ENCODE results near the gene INO80D.
"Not testable (repeated sequence)": the region's sequence is repeated elsewhere in the genome, so short reads cannot be mapped to it uniquely, and the experiment has no call there.

The INO80D gene

GRCh38 chr2:206023183-206023582 lies 62.8 kb downstream of the INO80D start:
- DNase-seq = no peak

DNA sequence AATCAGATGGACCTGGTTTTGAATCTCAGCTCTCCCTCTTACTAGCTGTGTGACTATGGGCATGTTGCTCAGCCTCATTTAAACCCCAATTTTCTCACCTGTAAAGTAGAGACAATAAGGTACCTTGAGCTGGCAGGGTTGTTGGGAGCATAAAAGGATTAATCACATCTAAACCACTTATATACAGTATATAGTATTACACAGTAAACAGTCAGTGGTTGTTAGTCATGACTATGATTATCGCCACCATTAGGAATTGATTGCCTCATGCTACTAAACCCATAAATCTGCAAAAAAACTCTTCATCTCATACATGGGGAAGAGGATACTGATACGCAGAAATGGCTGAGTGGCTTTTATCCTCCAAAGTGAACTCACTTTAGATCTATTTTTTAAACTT lies 65.8 kb downstream of the INO80D start:
- DNase-seq = no peak

DNA sequence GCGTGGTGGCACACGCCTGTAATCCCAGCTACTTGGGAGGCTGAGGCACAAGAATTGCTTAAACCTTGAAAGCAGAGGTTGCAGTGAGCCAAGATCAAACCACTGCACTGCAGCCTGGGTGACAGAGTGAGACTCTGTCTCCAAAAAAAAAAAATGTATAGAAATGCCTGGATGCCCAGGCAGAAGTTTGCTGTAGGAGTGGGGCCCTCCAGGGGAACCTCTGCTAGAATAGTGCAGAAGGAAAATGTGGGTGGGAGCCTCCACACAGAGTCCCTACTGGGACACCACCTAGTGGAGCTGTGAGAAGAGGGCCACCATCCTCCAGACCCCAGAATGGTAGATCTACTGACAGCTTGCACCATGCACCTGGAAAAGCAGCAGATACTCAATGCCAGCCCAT lies 70.2 kb downstream of the INO80D start:
- not testable (repeated sequence) for DNase-seq

DNA sequence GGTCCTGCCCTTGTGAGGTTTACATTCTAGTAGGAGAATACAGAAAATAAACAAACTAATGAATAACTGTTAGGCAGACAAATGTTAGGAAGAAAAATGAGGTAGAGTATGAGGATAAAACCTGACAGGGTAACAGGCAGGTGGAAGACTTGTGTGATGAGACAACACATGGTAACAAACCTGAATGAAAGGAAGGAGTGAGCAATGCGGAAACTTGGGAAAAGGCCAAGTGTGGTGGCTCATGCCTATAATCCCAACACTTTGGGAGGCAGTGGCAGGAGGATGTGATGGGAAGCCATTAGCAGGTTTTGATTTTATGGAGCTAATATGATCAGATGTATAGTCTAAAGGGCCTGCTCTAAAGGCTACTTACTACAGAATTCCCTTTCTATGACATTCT lies 74.2 kb downstream of the INO80D start:
- no peak for DNase-seq

DNA sequence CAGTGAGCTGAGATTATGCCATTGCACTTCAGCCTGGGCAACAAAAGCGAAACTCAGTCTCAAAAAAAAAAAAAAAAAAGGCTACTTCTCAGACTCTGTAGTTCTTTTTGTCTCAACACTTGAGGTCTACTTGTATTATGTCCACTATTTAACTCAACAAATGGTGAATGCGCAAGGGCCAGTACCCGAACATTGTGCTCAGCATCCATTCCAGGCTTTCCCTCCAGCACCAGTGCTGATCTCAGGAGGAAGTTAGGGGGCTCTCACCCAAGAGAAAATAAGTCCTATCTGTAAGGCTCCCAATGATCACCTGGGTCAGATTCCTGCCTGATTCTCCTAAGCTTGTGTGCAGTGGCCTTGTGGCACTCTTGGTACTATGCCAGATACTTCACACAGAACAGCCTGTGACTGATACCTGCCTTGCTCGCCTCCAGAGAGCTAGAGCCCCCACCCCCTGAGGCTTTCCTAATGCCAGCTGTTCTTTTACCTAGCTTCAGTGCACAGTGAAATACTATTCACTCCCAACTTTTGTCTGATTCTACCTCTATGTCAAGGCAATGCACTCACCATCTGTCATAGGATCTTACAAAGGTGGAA lies 74.9 kb downstream of the INO80D start:
- peak; percentile 11 for DNase-seq

GRCh38 chr2:206004004-206004693 lies 81.8 kb downstream of the INO80D start:
- DNase-seq = no peak

GRCh38 chr2:206002440-206002839 lies 83.5 kb downstream of the INO80D start:
- no peak for DNase-seq

DNA sequence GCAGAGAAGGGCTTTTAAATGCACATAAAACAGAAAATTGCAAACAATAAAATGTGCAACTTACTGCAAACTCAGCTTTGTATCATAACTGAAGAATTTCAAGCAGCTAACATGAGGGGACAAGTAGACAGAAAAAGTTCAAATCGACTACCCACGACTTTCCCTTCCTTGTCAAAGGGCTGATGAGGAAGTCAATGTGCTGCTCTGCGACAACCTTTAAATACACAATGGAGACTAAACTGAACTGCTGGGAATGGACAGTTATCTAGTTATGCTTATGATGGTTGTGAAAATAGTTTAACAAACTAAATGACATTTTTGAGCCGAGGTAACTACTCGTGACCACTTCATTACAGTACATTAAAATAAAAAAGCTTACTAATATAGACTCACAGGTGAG lies 84.1 kb downstream of the INO80D start:
- no peak for DNase-seq

GRCh38 chr2:206000776-206001175 lies 85.2 kb downstream of the INO80D start:
- DNase-seq = peak; percentile 6

DNA sequence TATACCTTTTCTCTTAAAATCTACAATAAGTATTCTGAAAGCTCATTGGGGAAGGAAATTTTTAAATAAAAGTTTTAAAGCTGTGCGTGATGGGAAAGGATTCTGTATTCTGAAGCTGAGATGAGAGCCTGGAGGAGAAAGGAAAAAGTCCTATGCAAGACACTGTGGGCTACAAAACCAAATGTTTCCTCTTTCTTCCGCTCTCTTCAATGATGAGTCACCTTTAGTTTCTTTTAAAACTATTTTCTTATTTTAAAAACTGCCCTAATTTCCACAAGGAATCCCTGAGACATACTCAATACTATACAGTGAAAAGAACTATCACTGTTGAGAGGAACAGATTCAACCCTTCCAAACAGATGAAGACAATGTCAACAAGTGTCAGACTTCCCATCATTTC lies 87.4 kb downstream of the INO80D start:
- no peak for DNase-seq

GRCh38 chr2:205996161-205996560 lies 89.8 kb downstream of the INO80D start:
- no peak for DNase-seq

- no peak for DNase-seq
Observed at GRCh38 chr2:205995260-205995659, 90.7 kb downstream of the INO80D start.

DNA sequence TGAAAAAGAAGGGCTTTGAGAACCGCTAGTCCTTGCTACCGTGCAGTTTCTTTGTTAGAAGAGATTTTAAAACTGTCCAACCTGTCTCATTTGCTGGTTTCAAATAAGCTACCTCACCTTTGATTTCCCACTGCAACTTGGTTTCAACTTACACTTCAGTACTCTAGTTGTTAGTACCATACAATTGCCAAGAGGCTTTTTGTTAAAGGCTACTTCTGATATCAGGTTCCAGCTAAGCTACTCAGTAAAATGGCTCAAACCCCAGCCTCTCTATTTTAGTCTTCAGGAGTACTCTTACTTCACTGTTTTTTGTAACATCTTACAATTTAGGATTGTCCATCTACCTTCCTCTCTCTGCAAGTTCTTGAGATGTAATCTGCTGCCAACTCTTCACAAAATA lies 91.6 kb downstream of the INO80D start:
- no peak for DNase-seq

DNA sequence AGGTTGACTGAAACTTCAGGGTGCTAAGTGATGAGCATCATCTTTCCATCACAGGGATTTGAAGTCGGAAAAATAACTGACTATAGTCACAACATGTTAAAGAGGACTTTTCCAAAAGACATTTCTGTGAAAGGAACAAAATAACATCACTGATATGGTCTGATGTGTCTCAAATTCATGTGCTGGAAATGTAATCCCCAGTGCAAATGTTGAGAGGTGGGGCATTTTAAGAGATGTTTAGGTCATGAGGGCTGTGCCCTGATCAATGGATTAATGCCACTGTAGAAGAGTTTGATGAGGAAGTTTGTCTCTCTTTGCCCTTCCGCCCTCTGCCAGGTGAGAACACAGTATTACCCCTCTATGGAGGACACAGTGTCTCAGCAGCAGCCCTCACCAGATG lies 95.9 kb downstream of the INO80D start:
- no peak for DNase-seq

- no peak for DNase-seq
Observed at GRCh38 chr2:205989271-205990071, 96.5 kb downstream of the INO80D start.

DNA sequence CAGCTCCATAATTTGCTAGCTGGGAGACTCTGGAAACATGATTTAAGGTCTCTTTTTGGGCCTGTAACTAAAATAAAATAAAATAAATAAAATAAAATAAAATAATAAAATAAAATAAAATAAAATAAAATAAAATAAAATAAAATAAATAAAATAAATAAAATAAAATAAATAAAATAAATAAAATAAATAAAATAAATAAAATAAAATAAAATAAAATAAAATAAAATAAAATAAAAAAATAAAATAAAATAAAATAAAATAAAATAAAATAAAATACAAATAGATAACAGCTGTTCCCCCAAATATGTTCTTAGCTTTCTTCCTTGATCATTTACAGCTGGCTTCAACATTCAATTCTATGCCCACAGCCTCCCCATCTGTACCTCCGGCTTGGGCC lies 97.3 kb downstream of the INO80D start:
- not testable (repeated sequence) for DNase-seq

DNA sequence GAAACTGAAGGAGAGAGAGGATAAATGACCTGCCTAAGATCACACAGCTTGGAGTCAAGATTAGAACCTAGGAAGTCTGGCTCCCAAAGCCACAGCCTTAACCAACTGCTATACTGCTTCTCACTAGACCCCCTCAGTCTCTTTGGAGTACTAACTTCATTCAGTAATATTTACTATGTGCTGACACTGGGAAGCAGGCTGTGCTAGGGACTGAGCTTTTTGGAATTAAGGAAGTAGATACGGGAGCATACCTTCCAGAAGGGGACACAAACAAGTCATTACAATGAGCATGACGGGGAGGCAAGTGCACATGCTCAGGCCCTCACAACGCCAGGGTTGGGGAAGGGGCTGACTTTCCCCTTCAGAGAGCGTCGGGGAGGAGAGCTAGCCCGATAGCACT lies 97.7 kb downstream of the INO80D start:
- no peak for DNase-seq

- DNase-seq = not testable (repeated sequence)
Observed at GRCh38 chr2:205986334-205986733, 99.6 kb downstream of the INO80D start.

- DNase-seq = no peak
Observed at GRCh38 chr2:205984381-205984780, 101.6 kb downstream of the INO80D start.

GRCh38 chr2:205982776-205983327 lies 103.1 kb downstream of the INO80D start:
- DNase-seq = no peak

DNA sequence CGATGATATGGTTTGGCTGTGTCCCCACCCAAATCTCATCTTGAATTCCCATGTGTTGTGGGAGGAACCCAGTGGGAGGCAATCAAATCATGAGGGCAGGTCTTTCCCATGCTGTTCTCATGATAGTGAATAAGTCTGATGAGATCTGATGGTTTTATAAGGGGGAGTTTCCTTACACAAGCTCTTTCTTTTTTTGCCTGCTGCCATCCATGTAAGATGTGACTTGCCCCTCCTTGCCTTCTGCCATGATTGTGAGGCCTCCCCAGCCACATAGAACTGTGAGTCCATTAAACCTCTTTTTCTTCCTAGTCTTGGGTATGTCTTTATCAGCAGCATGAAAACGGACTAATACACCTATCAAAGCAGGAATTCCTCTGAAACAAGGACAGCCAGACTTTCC lies 107.2 kb downstream of the INO80D start:
- not testable (repeated sequence) for DNase-seq

DNA sequence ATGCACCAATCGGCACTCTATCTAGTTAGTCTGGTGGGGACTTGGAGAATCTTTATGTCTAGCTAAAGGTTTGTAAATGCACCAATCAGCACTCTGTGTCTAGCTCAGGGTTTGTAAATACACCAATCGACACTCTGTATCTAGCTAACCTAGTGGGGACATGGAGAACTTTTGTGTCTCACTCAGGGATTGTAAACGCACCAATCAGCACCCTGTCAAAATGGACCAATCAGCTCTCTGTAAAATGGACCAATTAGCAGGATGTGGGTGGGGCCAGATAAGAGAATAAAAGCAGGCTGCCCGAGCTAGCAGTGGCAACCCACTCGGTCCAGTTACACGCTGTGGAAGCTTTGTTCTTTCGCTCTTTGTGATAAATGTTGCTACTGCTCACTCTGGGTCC lies 108.3 kb downstream of the INO80D start:
- not testable (repeated sequence) for DNase-seq

DNA sequence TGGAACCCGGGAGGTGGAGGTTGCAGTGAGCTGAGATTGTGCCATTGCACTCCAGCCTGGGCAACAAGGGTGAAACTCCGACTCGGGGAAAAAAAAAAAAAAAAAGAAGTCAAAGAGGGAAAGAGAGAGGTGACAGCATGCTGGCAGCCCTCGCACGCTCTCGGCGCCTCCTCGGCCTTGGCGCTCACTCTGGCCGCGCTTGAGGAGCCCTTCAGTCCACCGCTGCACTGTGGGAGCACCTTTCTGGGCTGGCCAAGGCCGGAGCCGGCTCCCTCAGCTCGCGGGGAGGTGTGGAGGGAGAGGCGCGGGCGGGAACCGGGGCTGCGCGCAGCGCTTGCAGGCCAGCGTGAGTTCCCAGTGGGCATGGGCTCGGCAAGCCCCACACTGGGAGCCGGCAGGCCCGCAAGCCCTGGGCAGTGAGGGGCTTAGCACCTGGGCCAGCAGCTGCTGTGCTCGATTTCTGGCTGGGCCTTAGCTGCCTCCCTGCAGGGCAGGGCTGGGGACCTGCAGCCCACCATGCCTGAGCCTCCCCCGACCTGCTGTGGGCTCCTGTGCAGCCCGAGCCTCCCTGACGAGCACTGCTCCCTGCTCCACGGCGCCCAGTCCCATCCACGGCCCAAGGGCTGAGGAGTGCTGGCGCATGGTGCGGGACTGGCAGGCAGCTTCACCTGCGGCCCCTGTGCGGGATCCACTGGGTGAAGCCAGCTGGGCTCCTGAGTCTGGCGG lies 108.9 kb downstream of the INO80D start:
- not testable (repeated sequence) for DNase-seq

Data from NCI-H1105 (cell line).